ENCODE measurements around the gene FARS2. TPM values are rescaled to one million over a fixed set of nuclear protein-coding genes. Genes with fewer than 3 reads are reported as not detected.

Gene FARS2
- polyA plus RNA-seq, 1 of the 3 experiments (the other 2 are of a cell fraction): 12.5 TPM

DNA sequence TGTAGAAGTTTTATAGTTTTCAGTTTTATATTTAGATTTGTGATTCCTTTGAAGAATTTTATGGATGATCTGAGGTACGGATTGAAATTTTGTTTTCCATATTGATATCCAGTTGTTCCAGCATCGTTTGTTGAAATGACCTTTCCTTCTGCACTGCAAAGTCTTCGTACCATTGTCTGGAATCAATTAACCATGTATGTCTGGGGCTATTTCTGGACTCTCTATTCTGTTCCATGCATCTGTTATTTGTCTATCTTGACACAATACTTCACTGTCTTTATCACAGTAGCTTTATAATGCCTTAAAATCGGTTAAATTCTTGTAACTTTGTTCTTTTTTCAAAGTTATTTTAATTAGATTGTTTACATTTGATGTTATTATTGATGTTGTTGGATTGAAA is 154.9 kb downstream of the FARS2 start:
- Histone ChIP-seq H4K20me1 (ENCODE audit: insufficient read depth) (no peaks in the 10 kb centered on the region), H3K9ac (no peak overlapping the region), H3K4me3 (ENCODE audit: low read depth in 2 of 2, low read length in 1 of 2) (no peak overlapping the region), H2AFZ (ENCODE audit: low read depth) (no peak overlapping the region), H3K9me3 (no peaks in the 10 kb centered on the region), H3K9me2 (no peaks in the 10 kb centered on the region), H3K4me2 (no peak overlapping the region), H3K27ac (ENCODE audit: low read depth in 2 of 2, low read length in 1 of 2) (peak overlapping the region in 1 of 2 experiments; percentile 90; a peak in 2 of 4 replicates), H3K36me3 (replicated peaks in 1 of 2; ENCODE audit: control insufficient read depth in 1 of 2, insufficient read depth in 2 of 2, low read length in 1 of 2) (no peaks in the 10 kb centered on the region), H3F3A (replicated peaks; ENCODE audit: insufficient read depth) (no peaks in the 10 kb centered on the region), H3K27me3 (ENCODE audit: insufficient read depth) (no peaks in the 10 kb centered on the region), H3K79me2 (ENCODE audit: insufficient read depth) (no peaks in the 10 kb centered on the region), H3K4me1 (ENCODE audit: control insufficient read depth in 1 of 2, insufficient read depth in 2 of 2, low read depth in 1 of 2, low read length in 1 of 2) (peaks cover 0 to 6% of the 10 kb centered on the region in 2 experiments; a peak in 1 of 4 replicates)
- CTCF ChIA-PET: no interaction called here
- WGBS (ENCODE audit: low lambda C conversion rate): 25% methylated on average over 4 of the region's 4 CpGs
- DNase-seq: peak; percentile 39
- TF ChIP-seq CHD2 (IDR thresholded peaks at IDR 0.05; ENCODE audit: low read length, partially characterized antibody): peak; percentile 81
- TF ChIP-seq, protein P1, sequence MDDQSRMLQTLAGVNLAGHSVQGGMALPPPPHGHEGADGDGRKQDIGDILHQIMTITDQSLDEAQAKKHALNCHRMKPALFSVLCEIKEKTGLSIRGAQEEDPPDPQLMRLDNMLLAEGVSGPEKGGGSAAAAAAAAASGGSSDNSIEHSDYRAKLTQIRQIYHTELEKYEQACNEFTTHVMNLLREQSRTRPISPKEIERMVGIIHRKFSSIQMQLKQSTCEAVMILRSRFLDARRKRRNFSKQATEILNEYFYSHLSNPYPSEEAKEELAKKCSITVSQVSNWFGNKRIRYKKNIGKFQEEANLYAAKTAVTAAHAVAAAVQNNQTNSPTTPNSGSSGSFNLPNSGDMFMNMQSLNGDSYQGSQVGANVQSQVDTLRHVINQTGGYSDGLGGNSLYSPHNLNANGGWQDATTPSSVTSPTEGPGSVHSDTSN (IDR thresholded peaks at IDR 0.05): peak; percentile 74
- peak; percentile 71 for TF ChIP-seq POLR2AphosphoS5 (IDR thresholded peaks at IDR 0.05; ENCODE audit: low read depth, low read length)
- TF ChIP-seq EP300 (IDR thresholded peaks at IDR 0.05; ENCODE audit: borderline replicate concordance in 1 of 2, low read depth in 1 of 2, low read length in 1 of 2): peak; percentile 38 to 89; a peak in 3 of 4 replicates
- no peak for TF ChIP-seq SMC3 (IDR thresholded peaks at IDR 0.05; ENCODE audit: low read depth, low read length)
- peak; percentile 15; the same call in 1 of the 2 replicates for TF ChIP-seq GATA2 (CRISPR knock-in tag; IDR thresholded peaks at IDR 0.05)
- TF ChIP-seq, protein P2, sequence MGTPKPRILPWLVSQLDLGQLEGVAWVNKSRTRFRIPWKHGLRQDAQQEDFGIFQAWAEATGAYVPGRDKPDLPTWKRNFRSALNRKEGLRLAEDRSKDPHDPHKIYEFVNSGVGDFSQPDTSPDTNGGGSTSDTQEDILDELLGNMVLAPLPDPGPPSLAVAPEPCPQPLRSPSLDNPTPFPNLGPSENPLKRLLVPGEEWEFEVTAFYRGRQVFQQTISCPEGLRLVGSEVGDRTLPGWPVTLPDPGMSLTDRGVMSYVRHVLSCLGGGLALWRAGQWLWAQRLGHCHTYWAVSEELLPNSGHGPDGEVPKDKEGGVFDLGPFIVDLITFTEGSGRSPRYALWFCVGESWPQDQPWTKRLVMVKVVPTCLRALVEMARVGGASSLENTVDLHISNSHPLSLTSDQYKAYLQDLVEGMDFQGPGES (IDR thresholded peaks at IDR 0.05; ENCODE audit: low read depth, low read length): no peak
- TF ChIP-seq MXI1 (IDR thresholded peaks at IDR 0.05; ENCODE audit: low read depth, low read length): no peak
- peak; percentile 74; the same call in 1 of the 2 replicates for TF ChIP-seq MEF2A (IDR thresholded peaks at IDR 0.05; ENCODE audit: borderline replicate concordance, low read depth)
- TF ChIP-seq RAD21 (IDR thresholded peaks at IDR 0.05; ENCODE audit: low read length): 0 out of 2 replicates have a peak, but pooled peaks have one; percentile 6
- TF ChIP-seq TCF12 (IDR thresholded peaks at IDR 0.05): peak; percentile 94
- TF ChIP-seq RCOR1 (IDR thresholded peaks at IDR 0.05; ENCODE audit: low read length): peak; percentile 77
- POLR2A ChIA-PET: no interaction called here

DNA sequence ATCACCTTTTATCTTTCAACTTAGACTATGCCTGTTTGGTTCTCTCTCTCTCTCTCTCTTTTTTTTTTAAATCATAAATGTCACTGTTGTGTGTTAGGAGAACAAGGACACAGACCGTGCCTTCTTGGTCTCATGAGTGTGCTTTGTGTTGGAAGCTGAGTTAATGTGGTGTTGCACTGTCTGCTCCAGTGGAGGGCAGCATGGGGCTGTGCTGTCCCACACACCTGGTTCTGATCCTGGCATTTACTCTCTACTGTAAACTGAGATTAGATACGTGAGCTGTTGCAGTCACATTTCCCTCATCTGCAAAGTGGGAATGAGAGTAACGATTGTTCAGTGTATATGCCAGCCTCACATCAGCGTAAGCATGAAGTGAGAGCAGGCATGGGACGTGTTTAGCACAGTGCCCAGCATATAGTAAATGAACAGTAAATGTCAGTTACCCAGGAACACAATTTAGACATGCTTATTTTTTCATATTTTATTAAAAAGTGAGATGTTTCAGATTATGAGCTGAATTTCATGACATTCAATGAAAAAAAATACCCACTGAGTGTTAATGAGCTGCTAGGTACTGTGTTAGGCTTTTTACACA is 161.1 kb downstream of the FARS2 start:
- Histone ChIP-seq H3F3A (replicated peaks; ENCODE audit: insufficient read depth) (no peaks in the 10 kb centered on the region), H4K20me1 (ENCODE audit: insufficient read depth) (no peaks in the 10 kb centered on the region), H3K79me2 (ENCODE audit: insufficient read depth) (no peaks in the 10 kb centered on the region), H2AFZ (ENCODE audit: low read depth) (no peak overlapping the region), H3K4me1 (ENCODE audit: control insufficient read depth in 1 of 2, insufficient read depth in 2 of 2, low read depth in 1 of 2, low read length in 1 of 2) (no peaks in the 10 kb centered on the region), H3K27ac (ENCODE audit: low read depth in 2 of 2, low read length in 1 of 2) (no peak overlapping the region), H3K36me3 (replicated peaks in 1 of 2; ENCODE audit: control insufficient read depth in 1 of 2, insufficient read depth in 2 of 2, low read length in 1 of 2) (no peaks in the 10 kb centered on the region), H3K27me3 (ENCODE audit: insufficient read depth) (no peaks in the 10 kb centered on the region), H3K9ac (no peak overlapping the region), H3K4me3 (ENCODE audit: low read depth in 2 of 2, low read length in 1 of 2) (no peak overlapping the region), H3K4me2 (no peak overlapping the region), H3K9me2 (no peaks in the 10 kb centered on the region), H3K9me3 (no peaks in the 10 kb centered on the region)
- ChIA-PET CTCF (interaction anchor here (0.6 to 2.0 kb wide), 19 partner anchors 9 to 1133 kb away, joined by 3 to 7 read pairs (median 4); no protein-coding TSS in a partner anchor), POLR2A (no interaction called here)
- 81% methylated on average over 5 of the region's 5 CpGs for WGBS (ENCODE audit: low lambda C conversion rate)
- peak; percentile 36 for DNase-seq
- TF ChIP-seq RCOR1 (IDR thresholded peaks at IDR 0.05; ENCODE audit: low read length) (no peak), TAF1 (IDR thresholded peaks at IDR 0.05; ENCODE audit: borderline replicate concordance, low read depth, low read length) (no peak), RXRA (IDR thresholded peaks at IDR 0.05; ENCODE audit: borderline replicate concordance, low read depth) (no peak), FOSL2 (IDR thresholded peaks at IDR 0.05; ENCODE audit: borderline replicate concordance, low read depth) (no peak), GABPA (IDR thresholded peaks at IDR 0.05; ENCODE audit: low read depth) (no peak), FOXM1 (IDR thresholded peaks at IDR 0.05; ENCODE audit: low read depth) (no peak), RAD21 (IDR thresholded peaks at IDR 0.05; ENCODE audit: low read length) (peak; percentile 86), MEF2A (IDR thresholded peaks at IDR 0.05; ENCODE audit: borderline replicate concordance, low read depth) (no peak), MXI1 (IDR thresholded peaks at IDR 0.05; ENCODE audit: low read depth, low read length) (no peak), TCF12 (IDR thresholded peaks at IDR 0.05) (no peak)
- TF ChIP-seq, protein P1 (IDR thresholded peaks at IDR 0.05): no peak
- TF ChIP-seq, protein P3, sequence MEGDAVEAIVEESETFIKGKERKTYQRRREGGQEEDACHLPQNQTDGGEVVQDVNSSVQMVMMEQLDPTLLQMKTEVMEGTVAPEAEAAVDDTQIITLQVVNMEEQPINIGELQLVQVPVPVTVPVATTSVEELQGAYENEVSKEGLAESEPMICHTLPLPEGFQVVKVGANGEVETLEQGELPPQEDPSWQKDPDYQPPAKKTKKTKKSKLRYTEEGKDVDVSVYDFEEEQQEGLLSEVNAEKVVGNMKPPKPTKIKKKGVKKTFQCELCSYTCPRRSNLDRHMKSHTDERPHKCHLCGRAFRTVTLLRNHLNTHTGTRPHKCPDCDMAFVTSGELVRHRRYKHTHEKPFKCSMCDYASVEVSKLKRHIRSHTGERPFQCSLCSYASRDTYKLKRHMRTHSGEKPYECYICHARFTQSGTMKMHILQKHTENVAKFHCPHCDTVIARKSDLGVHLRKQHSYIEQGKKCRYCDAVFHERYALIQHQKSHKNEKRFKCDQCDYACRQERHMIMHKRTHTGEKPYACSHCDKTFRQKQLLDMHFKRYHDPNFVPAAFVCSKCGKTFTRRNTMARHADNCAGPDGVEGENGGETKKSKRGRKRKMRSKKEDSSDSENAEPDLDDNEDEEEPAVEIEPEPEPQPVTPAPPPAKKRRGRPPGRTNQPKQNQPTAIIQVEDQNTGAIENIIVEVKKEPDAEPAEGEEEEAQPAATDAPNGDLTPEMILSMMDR (IDR thresholded peaks at IDR 0.05): peak; percentile 70
- TF ChIP-seq, protein P4, sequence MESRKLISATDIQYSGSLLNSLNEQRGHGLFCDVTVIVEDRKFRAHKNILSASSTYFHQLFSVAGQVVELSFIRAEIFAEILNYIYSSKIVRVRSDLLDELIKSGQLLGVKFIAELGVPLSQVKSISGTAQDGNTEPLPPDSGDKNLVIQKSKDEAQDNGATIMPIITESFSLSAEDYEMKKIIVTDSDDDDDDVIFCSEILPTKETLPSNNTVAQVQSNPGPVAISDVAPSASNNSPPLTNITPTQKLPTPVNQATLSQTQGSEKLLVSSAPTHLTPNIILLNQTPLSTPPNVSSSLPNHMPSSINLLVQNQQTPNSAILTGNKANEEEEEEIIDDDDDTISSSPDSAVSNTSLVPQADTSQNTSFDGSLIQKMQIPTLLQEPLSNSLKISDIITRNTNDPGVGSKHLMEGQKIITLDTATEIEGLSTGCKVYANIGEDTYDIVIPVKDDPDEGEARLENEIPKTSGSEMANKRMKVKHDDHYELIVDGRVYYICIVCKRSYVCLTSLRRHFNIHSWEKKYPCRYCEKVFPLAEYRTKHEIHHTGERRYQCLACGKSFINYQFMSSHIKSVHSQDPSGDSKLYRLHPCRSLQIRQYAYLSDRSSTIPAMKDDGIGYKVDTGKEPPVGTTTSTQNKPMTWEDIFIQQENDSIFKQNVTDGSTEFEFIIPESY (IDR thresholded peaks at IDR 0.05; ENCODE audit: borderline replicate concordance, low read depth): no peak
